Mucosa of descending colon (tissue), 3 donors: ENCODE results near the gene YWHAE. TPM values are rescaled to one million over a fixed set of nuclear protein-coding genes. Genes with fewer than 3 reads are reported as not detected.
"Not testable (repeated sequence)": the region's sequence is repeated elsewhere in the genome, so short reads cannot be mapped to it uniquely, and the experiment has no call there.

ENCODE experiments used
- ATAC-seq: fragments of 200-7000 bp; cut with Tn5 transposase; one replicate; pipeline ENCODE4 v1.9.1; 2020; ENCODE audit warnings: mild to moderate bottlenecking, moderate library complexity
- DNase-seq, 3 donors: peaks; one replicate each; pipeline ENCODE4 v3.0.0-alpha.2; 2020
- H3K36me3 ChIP-seq: fragments of 200-600 bp; one replicate; pipeline ENCODE4 v1.8.0; 2021; ENCODE audit warnings: low read depth, mild to moderate bottlenecking
- H3K4me1 ChIP-seq: fragments of 200-600 bp; one replicate; pipeline ENCODE4 v1.8.0; 2021; ENCODE audit warnings: low read depth, mild to moderate bottlenecking
- H3K4me3 ChIP-seq: fragments of 200-600 bp; one replicate; pipeline ENCODE4 v1.8.0; 2021; ENCODE audit warnings: mild to moderate bottlenecking
- H3K9me3 ChIP-seq: fragments of 200-600 bp; one replicate; pipeline ENCODE4 v1.8.0; 2021; ENCODE audit warnings: mild to moderate bottlenecking
- intact Hi-C, 2 donors: fragments of 100-400 bp; cut with DNase I in 1 of 2; cut with micrococcal nuclease in 1 of 2; formaldehyde crosslinking; loops; one replicate each; pipeline versions ENCODE4 v1.11.0 to v1.11.1; 2022; cut with DNase I, micrococcal nuclease
- total RNA-seq, 3 donors: library from RNA; stranded (reverse); fragmentation: NEBNext Ultra II Directional in 2 of 3; extraction: Animal tissue kit (Norgen Biotek cat#: 25700) in 2 of 3; gene quantifications; one replicate each; pipeline versions ENCODE4 v1.2.1 to v1.2.4, GENCODE V29; 2021 to 2023
- TF ChIP-seq, protein P1 (sequence below): fragments of 200-600 bp; IDR thresholded peaks from one replicate; pipeline ENCODE4 v1.8.0; 2022; ENCODE audit warnings: antibody characterized with exemption, mild to moderate bottlenecking
- donor health status: DM: no; HTN: no; CAD: no; lungs with moderate emphysema.
- donor health status: DM: no; HTN: no; CAD: no.
- donor health status: DM: no; HTN: yes; CAD: no.

Gene YWHAE
- total RNA-seq, 3 donors from 2014 or later = 370 to 494 (median 380) TPM

DNA sequence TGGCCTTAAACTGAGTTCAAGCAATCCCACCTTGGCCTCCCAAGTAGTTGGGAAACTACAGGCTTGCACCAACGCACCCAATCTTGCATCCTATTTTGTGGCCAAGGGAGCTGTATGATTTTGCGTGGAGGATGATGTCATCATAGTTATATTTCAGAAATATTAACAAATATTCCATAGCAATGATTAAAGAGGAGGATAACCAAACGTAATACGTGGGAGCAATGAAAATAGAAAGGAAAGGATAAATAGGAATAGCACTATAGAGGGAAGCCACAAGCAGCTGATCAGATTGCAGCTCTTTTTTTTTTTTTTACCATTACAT, 2.2 kb upstream of the YWHAE start:
- no peak for DNase-seq
- intact Hi-C loops = no loop called here

DNA sequence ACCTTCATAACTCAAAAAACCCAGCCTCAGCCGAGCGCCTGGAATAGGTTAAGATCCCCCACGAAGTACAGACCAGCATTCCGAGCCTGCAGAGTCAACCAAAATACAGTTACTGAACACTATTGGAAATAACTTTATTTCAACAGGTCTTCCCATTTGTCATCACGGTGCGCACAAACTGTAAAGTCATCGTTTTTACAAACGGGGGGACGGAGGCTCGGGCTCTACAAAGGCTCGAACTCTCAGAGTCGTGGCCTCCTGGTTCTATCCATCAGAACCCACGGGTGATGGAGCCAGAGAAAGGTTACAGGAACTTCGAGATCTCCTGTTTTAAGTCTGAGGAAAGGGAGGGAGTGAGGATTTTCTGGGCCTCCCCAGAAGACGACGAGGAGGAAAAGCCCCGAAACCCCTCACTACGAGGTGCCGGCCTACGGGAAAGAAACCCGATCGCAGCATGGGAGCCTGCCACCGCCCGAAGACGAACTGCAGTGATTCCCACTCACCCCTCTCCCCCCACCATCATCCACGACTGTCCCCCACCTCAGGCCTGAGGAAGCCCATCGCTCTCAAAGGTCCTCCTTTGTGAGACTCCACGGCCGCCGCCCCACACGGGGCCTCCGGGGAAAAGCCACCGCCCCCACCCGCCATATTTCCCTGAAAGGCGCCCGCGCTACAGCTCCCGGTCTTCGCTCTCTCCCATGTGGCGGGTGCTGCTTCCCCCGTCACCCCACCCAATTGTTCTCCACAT, 917 bp downstream of the YWHAE start:
- Histone ChIP-seq H3K36me3 (no peaks in the 10 kb centered on the region), H3K9me3 (no peaks in the 10 kb centered on the region), H3K4me3 (peak overlapping the region; percentile 64), H3K4me1 (peaks cover 27% of the 10 kb centered on the region)
- ATAC-seq = peak; percentile 58
- peak in 1 of 3 donors; percentile 36 for DNase-seq
- intact Hi-C loops = no loop called here
- TF ChIP-seq, protein P1, sequence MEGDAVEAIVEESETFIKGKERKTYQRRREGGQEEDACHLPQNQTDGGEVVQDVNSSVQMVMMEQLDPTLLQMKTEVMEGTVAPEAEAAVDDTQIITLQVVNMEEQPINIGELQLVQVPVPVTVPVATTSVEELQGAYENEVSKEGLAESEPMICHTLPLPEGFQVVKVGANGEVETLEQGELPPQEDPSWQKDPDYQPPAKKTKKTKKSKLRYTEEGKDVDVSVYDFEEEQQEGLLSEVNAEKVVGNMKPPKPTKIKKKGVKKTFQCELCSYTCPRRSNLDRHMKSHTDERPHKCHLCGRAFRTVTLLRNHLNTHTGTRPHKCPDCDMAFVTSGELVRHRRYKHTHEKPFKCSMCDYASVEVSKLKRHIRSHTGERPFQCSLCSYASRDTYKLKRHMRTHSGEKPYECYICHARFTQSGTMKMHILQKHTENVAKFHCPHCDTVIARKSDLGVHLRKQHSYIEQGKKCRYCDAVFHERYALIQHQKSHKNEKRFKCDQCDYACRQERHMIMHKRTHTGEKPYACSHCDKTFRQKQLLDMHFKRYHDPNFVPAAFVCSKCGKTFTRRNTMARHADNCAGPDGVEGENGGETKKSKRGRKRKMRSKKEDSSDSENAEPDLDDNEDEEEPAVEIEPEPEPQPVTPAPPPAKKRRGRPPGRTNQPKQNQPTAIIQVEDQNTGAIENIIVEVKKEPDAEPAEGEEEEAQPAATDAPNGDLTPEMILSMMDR = no peak

More for the DNA sequence above, 2.2 kb upstream of the YWHAE start:
- Histone ChIP-seq H3K36me3 (no peaks in the 10 kb centered on the region), H3K4me1 (peaks cover 12% of the 10 kb centered on the region), H3K4me3 (no peak overlapping the region), H3K9me3 (no peaks in the 10 kb centered on the region)
- TF ChIP-seq, protein P1 = no peak
- no peak for ATAC-seq

DNA sequence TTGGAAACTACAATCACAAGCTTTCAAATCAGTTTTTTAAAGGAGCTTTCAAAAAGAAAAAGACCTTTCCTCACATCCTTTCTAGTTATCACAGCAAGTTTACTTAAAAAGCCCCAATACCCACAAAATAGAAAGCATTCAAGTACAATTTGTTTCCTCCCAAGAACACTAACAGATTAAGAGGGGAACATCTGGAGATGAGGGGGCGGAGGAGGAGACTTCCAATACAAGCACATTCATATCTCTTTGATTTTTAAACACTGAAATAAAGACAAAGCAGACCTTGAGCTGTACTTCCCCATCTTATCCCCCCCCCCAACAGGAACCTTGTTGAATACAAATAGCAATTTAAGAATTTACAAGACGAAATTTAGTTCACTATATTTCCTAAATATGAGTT, 2.0 kb downstream of the YWHAE start:
- TF ChIP-seq, protein P1 = no peak
- Histone ChIP-seq H3K4me1 (peaks cover 37% of the 10 kb centered on the region), H3K4me3 (no peak overlapping the region), H3K36me3 (no peaks in the 10 kb centered on the region), H3K9me3 (no peaks in the 10 kb centered on the region)
- no peak for DNase-seq
- ATAC-seq = no peak
- intact Hi-C loops = no loop called here

DNA sequence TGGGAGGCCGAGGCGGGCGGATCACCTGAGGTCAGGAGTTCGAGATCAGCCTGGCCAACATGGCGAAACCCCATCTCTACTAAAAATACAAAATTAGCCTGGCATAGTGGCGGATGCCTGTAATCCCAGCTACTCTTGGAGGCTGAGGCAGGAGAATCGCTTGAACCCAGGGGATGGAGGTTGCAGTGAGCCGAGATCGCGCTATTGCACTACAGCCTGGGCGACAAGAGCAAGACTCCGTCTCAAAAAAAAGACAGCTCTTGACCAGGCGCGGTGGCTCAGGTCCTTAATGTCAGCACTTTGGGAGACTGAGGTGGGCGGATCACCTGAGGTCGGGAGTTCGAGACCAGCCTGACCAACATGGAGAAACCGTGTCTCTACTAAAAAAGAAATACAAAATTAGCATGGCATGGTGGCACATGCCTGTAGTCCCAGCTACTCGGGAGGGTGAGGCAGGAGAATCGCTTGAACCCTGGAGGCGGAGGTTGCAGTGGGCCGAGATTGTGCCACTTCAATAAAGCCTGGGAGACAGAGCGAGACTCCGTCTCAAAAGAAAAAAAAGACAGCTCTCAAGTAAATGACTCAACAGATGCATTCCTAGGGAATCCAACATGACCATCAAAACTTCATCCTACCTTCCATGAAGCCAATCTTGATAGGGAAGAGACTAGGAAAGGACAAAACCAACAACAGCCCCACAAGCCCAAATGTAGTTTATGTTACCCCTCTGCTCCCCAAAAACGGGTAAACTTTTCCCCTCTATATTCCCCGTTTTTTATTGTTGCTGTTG, 4.0 kb downstream of the YWHAE start:
- H3K4me3 ChIP-seq, H3K9me3 ChIP-seq, H3K36me3 ChIP-seq, intact Hi-C loops, ATAC-seq, DNase-seq: not testable (repeated sequence)
- H3K4me1 ChIP-seq = peaks cover 54% of the 10 kb centered on the region

DNA sequence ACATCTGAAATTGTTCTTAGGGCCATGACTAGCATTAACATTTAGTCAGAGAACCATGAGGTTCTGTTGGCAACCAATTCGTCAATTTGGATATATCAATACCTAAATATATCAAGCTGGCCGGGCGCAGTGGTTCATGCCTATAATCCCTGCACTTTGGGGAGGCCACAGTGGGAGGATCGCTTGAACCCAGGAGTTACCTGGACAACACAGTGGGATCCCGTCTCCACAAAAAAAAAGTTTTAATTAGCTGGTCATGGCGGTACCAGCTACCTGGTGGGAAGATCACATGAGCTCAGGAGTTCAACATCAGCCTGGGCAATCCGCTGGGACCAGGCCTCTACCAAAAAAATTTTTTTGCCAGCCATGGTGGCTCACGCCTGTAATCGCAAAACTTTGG, 8.4 kb downstream of the YWHAE start:
- intact Hi-C loops = no loop called here
- ATAC-seq (no peak), DNase-seq (no peak)
- Histone ChIP-seq H3K9me3 (no peaks in the 10 kb centered on the region), H3K36me3 (no peaks in the 10 kb centered on the region), H3K4me1 (peaks cover 75% of the 10 kb centered on the region), H3K4me3 (no peak overlapping the region)
- TF ChIP-seq, protein P1 = no peak
